GM21515 (cell line): ENCODE data around the gene ARL8B.
"Not testable (repeated sequence)": the region's sequence is repeated elsewhere in the genome, so short reads cannot be mapped to it uniquely, and the experiment has no call there.

Source experiments
- ATAC-seq: cut with Tn5 transposase; IDR thresholded peaks from one replicate; pipeline ENCODE4 v1.9.1; 2021; ENCODE audit not compliant: unreplicated experiment

ARL8B gene

DNA sequence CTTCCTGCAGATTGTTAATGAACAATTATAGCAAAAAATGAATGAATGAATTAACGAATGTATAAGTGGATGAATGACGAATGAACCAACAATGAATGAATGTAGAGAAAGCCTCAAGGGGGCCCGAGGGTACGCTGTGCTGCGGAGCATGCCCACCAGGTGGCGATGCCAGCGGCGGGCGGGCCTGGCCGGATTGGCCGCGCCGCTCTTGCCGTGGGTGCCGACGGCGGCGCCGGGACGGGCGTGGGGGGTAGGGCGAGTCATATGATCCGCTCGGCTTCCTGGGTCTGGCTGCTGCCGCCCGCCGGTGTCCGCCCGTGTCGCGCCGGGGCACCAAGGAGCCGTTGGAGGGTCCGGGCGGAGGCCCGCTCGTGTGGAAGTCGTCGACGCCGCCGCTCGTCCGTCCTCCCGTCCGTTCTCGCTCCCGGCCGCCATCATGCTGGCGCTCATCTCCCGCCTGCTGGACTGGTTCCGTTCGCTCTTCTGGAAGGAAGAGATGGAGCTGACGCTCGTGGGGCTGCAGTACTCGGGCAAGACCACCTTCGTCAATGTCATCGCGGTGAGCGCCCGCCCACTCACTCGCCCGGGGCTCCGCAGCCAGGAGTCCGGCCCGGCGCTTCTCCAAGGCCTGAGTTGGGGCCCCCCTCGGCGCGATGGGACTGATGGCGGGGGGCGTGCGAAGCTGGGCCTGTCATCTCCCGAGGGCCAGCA, at the start of gene ARL8B:
Gene ARL8B, plus strand, starts transcription at position 263 of the 711 bp plus-strand sequence. Its CDS starts 174 bp downstream, at position 437.
- ATAC-seq: peak; percentile 97

DNA sequence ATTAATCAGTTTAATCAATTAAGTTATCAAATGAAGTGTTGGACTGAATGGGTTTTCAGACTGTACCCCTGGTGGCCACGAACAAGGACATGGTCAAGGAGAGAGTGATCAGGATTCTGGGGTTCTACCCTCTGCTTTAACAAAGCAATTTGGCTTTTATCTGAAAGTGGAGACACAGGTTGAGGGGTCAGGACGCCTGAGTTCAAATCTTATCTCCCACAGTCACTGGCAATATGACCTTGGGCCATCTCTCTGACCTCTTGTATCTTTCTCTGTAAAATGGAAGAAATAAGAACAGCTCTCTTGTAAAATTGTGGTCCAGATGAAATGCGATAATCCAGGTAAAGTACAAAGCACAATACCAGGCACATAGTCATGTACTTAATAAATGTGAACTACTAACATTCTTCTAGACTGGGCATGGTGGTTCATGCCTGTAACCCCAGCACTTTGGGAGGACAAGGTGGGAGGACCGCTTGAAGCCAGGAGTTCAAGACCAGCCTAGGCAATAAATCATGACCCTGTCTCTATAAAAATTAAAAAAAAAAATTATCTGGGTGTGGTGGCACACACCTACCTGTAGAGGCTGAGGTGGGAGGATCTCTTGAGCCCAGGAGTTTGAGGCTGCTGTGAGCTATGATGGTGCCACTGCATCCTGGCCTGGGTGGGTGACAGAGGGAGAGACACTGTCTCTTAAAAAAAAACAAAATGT, 48.6 kb upstream of the ARL8B start:
- no peak for ATAC-seq

DNA sequence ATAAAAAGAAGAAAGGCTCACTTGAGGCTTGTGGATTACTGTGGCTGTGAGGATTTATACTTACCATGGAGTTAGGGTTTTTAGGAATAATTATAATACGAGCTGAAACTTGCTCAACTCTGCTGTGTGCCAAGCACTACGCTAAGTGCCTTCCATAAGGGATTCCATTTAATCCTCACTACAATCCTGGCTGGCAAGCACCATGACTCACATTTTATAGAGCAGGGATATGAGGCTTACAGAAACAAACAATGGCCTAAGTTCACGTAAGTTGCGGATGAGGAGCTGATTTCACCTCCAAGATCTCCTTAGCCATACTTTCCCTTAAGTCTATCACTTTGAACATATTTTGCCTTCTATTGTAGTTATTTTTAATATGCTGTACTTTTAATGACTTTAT, 43.9 kb upstream of the ARL8B start:
- ATAC-seq: no peak

DNA sequence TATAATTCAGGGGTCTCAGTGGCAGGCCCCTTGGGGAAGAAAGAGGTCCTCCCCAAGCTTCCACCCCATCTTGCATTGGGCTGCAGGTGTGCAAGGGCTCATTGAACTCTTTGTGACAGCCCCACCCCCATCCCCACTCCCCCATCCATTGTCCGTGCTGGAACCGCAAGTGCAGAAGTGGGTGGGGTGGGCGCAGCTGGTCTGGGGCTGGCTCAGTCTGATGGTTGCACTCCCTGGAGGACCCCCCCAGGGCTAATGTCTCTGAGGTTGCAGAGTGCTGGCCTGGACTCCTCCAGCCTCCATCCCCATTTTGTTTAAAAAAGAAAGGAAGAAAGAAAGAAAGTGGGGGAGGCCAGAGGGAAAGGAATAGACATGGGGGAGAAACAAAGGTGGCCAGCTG, 42.3 kb upstream of the ARL8B start:
- ATAC-seq: no peak

DNA sequence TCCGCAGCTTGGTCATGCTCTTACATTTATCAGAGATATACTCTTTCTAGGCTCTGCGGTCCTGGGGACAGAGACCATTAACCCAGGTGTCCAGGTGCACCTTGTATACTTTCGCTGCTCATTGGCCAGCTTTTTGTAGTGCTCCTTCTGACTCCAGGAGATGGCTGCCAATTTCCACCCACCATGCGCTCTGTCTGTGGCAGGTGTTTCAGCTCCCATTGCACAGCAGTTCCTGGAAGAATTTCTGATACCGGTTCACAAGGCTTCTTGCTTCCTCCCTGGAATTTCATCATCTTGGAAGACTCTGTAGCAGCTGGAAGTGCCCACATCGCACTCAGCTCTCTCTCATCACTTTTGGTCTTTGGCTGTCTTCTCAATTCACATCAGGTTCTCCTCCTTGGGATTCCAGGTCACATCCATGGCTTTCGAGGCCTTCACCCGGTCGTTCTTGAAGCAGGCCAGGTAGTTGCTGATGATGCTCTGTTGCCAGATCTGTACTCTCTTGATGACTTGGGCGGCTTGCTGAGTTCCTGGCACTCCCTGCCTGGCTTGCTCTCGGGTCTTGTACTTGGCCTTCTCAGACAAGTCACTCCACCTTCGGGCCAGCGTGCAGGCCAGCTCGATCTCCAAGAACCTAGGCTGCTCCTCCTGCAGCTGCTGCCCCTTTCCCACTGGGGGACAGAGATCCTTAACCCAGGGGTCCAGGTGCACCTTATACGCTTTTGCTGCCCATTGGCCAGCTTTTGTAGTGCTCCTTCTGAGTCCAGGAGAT, 41.1 kb upstream of the ARL8B start:
- ATAC-seq: no peak

DNA sequence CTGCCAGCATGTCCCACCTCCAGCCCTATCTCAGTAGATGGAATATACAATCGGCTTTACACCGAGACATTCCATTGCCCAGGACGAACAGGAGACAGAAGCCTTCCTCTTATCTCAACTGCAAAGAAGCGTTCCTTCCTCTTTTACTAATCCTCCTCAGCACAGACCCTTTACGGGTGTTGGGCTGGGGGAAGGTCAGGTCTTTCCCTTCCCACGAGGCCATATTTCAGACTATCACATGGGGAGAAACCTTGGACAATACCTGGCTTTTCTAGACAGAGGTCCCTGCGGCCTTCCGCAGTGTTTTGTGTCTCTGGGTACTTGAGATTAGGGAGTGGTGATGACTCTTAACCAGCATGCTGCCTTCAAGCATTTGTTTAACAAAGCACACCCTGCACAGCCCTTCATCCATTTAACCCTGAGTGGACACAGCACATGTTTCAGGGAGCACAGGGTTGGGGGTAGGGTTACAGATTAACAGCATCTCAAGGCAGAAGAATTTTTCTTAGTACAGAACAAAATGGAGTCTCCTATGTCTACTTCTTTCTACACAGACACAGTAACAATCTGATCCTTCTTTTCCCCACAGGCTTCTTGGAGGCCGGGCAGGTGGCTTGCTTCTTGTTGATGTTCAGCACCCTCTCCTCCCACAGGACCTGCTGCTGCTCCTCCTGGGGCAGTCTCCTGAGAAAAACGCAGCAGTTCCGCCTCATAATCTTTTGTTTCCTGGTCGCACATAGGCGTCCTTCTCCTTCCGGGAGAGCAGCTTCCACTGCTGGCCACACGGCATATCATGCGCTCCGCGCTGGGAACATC, 39.9 kb upstream of the ARL8B start:
- ATAC-seq: not testable (repeated sequence)

DNA sequence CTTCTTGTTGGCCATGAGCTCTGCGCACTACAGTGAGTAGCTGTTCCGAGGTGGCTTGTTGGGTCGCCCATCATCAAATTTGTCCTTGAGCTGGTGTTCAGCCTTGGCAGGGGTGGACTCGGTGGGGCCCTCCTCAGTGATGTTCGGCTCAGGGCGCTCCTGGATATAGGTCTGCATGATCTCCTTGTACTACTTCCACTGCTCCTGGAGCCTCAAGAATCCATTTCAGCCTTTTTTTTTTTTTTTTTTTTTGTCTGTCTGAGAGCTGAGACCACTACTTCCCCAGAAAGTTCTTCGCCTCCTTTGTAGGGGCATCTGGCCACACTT, 39.3 kb upstream of the ARL8B start:
- no peak for ATAC-seq

DNA sequence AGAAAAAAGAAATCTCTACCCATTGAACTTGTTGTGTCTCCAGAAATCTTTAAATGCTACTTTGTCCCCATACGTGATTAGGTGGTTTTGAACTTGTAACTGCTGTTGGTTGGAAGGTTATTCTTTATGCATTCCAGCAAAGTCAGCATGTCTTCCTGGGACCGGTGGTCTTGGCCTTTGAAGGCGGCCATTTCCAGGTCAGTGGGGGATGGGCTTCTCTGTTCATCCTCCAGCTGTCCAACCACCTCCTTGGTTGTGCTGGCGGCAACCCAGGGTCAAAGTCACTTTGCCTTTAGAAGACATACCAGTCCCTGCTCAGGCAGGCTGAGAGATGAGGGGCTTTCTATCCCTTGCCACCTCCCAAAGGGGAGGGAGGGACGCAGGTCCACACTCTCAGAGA, 37.9 kb upstream of the ARL8B start:
- no peak for ATAC-seq

DNA sequence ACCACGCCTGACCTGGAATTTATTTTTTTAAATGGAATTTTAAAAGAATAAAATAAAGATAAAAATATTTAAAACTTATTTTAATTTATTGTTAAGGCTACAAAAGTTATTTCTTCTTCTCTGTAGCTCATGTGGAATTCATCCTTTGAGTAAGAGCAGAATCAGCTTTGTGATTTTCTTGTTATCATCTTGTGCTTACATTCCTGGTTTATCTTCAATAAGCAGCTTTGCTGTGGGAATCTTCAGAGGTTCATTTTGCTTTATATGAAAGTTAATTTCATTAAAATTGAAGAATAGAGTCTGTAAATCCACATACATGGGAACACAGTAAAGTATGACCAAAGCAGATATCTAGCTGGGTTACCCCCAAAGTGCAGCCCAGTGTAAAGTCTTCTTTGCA, 35.4 kb upstream of the ARL8B start:
- no peak for ATAC-seq

DNA sequence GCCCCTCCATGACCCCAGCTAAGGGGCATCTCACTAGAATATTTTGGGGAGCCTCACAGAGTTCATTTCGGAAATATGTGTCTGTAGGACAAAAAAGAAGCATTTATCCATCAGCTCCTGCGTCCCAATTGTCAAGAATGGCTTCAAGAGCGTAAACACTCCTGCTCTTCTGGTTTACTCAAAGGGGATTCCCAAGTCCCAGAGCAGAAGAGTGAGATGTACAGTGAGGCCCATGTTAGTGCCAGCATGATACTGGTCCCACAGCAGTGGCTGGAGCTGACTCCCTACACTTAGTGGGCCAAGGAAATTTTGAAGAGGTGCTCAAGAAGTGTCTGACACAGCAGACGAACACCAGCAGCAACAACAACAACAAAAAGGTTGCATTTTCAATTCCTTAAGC, 34.9 kb upstream of the ARL8B start:
- no peak for ATAC-seq

DNA sequence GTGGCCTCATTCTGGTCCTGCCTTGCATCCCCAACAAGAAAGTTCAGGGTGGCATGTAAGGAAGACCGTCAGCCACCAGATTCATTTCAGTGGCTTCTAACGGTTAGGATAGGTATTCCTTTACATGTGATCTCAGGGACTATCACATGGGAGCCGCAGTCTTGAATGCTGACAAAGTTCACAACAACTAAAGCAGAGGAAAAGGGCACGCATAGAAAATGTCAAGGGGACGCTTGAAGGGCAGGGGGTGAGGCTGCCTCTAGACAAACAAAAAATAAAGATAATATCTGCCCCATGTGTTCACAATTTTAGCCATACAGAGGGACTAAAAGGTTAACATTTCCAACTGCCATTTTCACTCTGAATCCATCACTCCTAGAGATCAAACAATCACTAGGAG, 31.9 kb upstream of the ARL8B start:
- no peak for ATAC-seq

DNA sequence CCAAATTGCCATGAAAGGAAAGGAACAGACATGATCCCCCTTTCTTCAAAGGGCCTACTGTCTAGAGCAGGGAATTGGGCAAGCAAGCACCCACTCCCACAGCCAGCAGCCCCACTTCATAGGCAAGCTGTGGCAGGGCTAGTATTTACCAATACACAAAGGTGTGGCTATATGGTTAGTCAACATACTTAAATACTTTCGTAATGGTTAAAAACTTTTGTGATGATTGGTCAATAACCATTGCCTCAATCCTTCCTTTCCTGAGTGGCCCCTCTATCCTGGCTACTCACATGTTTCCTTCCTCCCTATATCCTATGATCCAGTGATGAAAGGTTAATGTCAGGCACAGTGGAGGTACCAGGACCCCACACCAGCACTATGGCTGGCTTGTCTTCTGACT, 30.1 kb upstream of the ARL8B start:
- no peak for ATAC-seq

DNA sequence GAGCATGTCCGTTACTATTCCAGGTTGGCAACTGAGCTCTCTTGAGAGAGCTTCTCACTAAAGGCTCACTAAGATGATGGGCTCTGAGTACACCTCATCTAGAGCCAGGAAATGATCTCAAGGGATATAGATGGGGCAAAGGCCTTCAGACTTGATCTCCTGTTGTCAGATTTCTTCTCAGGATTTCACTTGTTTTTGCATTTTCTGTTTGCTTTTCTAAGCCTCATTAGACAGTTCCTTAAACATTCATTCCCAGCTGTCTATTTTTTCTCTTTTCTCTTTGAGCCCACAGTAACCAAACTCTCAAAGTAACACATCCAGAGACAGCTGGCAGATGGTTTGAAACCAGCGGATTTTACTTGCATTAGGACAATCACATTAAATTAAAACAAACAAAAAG, 28.4 kb upstream of the ARL8B start:
- ATAC-seq: no peak

DNA sequence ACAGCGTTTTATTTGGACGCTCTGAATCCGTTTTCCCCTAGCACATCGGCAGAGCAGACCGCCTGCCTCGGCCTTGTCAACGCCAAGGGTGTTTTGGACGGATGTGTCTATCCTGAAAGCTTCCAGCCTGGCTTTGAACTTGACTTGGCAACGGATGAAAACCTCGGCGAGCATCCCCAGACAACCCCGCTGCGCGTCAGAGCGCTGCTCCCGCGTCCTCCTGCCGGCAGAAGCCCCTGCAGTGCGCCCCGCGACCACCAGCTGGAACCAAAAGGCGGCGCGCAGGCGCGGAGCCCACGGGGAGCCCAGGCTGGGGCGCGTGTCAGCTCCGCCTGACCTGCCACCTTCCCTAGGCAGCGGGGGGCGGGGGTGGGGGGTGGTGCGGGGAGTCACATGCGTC, 26.2 kb upstream of the ARL8B start:
- no peak for ATAC-seq

DNA sequence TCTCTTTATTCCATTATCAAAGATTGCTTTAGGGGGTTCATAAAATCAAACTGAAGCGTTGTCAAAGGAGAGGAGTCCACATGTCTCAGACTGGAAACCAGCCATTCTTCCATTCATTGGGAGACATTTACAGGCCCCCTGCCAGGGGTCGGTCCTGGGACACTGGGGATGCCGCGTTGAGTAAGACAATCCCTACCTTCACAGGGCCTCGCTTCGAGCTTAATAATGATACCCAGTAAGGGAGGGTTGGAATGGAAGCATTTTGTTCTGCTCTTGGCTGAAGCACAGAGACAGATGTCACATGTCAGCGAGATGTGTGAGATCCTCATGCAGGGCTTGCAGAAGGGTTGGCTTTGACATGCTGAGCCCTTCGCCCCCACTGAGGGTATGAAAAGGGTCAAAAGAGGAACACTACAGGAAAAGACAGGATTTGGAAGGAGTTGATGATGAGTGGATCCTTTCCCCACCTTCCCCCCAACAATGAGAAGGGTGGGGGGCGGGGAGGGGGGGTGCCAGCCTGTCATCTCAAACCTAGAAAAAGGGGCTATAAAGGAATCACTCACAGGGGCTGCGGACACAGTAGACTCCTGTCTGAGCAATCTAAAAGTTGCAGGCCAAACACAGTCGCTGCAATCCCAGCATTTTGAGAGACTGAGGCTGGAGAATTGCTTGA, 25.6 kb upstream of the ARL8B start:
- no peak for ATAC-seq

DNA sequence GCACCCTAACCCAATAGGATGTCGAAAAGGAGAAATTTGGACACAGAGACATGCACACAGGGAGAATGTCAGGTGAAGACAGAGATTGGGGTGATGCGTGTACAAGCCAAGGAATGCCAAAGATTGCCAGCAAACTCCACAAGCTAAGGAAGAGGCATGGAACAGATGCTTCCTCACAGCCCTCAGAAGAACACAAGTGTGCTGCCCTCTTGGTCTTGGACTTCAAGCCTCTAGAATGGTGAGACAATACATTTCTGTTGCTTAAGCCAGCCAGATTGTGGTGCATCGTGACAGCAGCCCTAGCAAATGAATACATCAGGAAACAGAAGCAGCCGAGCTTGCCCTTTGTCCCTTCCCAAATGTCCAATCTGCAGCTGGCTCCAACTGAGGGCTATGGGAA, 23.7 kb upstream of the ARL8B start:
- ATAC-seq: no peak

DNA sequence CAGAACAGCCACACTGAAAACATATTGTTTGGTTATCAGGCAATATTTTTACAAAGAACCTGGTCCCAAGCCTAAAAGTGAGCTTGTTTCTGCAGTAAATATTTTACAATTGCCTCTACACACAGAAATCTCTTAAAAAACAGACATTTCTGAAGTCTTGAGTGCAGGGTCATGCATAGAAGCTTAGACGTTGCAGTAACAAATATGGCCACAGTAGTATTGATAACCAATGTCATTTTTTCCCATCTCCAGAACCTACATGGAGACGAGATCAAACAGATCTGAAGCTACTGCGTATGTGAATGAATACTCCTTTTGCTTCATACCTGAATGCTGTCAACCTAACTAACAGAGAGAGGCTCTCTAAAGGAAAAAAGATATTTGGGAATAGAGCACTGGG, 19.6 kb upstream of the ARL8B start:
- no peak for ATAC-seq

DNA sequence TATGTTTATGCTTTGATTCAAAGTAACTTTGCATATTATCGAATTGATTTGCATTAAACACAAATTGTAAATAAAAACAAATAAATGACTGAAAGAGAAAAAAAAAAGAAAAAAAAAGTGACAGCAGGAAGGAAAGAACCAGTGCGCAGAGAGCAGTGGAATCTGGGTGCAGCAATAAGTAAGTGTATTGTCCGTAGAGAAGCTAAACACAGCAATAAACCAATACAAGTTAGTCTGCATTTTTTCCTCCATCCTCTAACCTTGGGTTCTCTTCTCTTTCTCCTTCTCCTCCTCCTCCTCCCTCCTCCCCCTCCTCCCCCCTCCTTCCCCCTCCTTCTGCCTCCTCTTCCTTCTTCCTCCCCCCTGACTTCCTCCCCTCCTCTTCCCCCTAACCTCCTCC, 18.3 kb upstream of the ARL8B start:
- no peak for ATAC-seq

DNA sequence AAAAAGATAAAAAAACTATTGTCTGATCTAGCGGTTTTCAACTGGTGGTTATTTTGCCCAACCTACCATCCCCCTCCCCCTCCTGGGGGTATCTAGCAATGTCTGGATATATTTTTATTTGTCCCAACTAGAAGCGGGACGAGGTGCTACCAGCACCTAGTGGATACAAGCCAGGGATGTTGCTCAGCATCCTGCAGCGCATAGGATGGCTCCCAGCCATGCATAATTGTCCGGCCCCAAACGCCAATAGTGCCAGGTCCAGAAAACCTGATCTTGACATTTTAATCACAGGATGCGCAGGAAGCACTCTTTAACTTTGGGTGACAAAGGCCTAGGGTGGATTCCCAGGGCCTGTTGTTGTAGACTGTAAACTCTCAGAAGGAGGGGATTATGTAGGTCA, 17.0 kb upstream of the ARL8B start:
- ATAC-seq: no peak

DNA sequence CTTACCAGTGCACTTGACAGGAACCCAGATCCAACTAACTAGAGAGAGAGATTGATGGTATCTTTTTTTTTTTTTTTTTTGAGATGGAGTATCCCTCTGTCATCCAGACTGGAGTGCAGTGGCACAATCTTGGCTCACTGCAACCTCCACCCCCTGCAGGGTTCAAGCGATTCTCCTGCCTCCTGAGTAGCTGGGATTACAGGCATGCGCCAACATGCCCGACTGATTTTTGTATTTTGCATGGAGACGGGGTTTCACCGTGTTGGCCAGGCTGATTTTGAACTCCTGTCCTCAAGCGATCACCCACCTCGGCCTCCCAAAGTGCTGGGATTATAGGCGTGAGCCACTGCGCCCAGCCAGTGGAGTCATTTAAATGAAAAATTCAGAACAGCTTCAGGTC, 15.7 kb upstream of the ARL8B start:
- ATAC-seq: not testable (repeated sequence)

DNA sequence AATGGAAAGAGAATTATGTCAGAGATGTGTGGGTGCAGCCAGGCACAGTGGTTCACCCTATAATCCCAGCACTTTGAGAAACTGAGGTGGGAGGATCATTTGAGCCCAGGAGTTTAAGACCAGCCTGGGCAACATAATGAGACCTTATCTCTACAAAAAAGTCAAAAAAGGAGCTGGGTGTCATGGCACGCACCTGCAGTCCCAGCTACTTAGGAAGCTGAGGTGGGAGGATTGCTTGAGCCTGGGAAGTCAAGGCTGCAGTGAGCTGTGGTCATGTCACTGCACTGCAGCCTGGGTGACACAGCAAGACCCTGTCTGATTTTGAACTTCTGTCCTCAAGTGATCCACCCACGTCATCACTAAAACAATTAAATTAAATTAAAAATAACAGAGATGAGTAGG, 15.2 kb upstream of the ARL8B start:
- not testable (repeated sequence) for ATAC-seq
